Measurements from ENCODE around the gene PDCD1.

Gene PDCD1

DNA sequence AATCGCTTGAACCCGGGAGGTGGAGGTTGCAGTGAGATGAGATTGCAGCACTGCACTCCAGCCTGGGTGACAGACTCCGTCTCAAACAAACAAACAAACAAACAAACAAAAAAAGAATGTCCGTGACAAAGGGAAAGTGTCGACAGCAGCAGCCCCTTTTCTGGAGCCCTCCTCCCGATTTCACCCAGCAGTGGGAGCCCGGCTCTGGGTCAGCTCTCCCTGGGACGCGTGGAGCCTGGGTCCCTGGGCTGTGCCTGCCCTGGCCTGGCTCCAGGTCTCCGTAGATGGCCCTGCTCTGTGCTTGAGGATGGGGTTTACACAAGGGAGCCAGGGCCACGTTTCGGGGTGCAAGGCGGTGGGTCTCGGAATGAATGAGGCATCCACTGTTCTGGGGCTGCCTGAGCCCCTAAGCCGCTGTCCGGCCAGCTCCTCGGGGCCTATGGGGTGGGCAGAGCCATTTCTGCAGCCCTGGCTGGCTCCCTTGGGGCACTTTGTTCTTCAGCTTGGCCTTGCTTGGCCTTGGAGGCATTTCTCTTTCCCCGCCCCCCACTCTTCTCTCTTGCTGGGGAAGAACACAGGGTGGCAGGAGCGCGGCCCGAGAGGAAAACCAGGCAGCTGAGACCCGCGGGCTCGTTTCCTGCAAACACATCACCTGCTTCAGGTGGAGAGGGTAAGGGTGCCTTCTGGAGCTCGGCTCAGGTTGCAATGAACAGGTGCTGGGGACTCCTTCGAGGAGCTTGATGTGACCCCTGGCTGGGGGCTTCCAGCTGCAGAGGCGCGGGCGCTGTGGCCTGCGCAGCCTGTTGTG, 40.0 kb upstream of the PDCD1 start:
- DNase-seq (ENCODE audit: low read depth), result no peak
- TF ChIP-seq, protein P1, sequence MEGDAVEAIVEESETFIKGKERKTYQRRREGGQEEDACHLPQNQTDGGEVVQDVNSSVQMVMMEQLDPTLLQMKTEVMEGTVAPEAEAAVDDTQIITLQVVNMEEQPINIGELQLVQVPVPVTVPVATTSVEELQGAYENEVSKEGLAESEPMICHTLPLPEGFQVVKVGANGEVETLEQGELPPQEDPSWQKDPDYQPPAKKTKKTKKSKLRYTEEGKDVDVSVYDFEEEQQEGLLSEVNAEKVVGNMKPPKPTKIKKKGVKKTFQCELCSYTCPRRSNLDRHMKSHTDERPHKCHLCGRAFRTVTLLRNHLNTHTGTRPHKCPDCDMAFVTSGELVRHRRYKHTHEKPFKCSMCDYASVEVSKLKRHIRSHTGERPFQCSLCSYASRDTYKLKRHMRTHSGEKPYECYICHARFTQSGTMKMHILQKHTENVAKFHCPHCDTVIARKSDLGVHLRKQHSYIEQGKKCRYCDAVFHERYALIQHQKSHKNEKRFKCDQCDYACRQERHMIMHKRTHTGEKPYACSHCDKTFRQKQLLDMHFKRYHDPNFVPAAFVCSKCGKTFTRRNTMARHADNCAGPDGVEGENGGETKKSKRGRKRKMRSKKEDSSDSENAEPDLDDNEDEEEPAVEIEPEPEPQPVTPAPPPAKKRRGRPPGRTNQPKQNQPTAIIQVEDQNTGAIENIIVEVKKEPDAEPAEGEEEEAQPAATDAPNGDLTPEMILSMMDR (IDR thresholded peaks at IDR 0.05; ENCODE audit: insufficient read depth, low read depth, low read length, missing control alignments), result no peak
- H3K4me3 ChIP-seq (ENCODE audit: low read length), result no peak overlapping the region

DNA sequence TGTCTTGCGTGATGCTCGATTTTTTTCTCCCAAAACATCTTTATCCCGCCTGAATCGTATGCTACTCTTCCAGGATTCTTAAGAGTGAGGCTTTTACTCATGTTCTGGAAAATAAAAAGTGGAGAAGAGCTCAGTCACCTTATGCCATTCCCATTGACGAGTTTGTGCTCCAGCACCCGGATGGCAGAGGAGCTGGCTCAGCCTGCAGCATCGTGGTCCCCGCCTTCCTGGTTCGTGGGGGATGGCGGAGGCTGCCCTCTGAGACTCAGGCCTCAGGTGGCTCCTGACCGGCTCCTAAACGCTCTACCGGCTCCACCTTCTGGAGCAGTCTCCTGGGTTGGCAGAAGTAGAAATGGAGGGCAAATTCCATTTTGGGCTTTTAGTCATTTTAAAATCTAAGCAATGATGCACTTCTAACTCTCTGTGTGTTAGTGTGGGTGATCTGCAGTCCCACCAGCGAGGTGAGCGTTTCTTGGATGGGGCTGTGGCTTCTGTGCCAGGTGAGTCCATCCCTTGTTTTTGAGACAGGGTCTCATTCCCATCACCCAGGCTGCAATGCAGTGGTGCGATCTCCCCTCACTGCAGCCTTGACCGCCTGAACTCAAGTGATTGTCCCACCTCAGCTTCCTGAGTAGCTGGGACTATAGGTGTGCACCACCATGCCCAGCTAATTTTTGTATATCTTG, 38.7 kb upstream of the PDCD1 start:
- TF ChIP-seq, protein P1 (IDR thresholded peaks at IDR 0.05; ENCODE audit: insufficient read depth, low read depth, low read length, missing control alignments), result no peak

DNA sequence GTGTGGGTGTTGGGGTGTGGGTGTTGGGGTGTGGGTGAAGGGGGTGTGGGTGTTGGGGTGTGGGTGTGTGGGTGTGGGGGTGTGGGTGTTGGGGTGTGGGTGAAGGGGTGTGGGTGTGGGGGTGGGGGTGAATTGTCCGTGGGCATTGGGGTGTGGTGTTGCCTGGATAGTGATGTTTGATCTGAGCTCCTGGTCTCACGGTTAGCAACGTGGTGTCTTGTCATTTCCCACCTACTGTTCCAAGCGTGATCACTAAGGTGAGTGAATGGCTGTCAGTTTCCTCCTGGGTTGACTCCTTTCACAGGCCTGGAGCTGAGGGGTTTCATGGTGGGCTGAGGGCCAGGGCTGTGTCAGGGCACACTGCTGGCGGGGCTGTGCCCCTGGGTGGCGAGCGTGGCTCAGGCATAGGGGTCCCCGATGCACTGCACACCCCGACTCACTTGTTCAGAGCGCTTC, 38.1 kb upstream of the PDCD1 start:
- H3K4me3 ChIP-seq (ENCODE audit: low read length), result no peak overlapping the region
- TF ChIP-seq, protein P1 (IDR thresholded peaks at IDR 0.05; ENCODE audit: insufficient read depth, low read depth, low read length, missing control alignments), result no peak
- DNase-seq (ENCODE audit: low read depth), result no peak

More for the DNA sequence above, 38.7 kb upstream of the PDCD1 start:
- DNase-seq (ENCODE audit: low read depth), result no peak
- no peak overlapping the region for H3K4me3 ChIP-seq (ENCODE audit: low read length)

DNA sequence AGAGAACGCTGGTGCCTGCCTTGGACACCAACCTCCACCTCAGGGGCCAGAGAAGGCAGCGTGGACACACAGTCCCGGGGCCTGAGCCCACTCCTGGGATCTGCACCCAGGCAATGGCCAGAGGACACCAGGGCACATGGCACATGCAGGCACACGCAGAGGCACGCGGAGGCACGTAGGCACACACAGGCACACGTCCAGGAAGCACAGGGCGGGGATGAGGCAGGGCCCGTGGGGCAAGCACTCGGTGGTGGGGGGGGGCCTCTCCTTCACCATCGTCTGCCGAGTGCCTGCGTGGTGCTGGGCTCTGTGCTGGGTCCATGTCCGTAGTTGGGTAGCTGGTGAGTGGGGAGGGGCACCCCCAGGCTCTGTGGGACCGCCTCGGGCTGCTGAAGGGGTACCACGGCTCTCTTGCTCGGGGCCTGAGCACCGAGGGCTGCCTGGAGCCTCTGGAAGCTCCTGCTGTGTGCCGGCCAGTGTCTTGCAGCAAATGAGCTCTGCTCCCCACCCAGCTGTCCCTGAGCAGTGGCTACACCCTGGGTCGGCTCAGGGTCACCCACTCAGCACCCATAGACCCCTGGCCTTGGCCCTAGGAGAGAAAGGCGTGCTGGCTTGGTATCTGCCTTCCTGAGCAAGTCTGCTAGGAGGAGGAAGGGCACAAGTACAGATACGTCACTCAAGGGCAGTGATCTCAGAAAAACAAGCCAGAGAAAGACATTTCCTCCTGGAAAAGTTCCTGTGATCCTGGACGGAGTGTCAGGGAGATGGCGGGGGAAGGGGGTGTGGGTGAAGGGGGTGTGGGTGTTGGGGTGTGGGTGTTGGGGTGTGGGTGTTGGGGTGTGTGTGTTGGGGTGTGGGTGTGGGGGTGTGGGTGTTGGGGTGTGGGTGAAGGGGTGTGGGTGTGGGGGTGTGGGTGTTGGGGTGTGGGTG, 37.3 kb upstream of the PDCD1 start:
- TF ChIP-seq, protein P1 (IDR thresholded peaks at IDR 0.05; ENCODE audit: insufficient read depth, low read depth, low read length, missing control alignments), result no peak
- peak; percentile 48 for DNase-seq (ENCODE audit: low read depth)

DNA sequence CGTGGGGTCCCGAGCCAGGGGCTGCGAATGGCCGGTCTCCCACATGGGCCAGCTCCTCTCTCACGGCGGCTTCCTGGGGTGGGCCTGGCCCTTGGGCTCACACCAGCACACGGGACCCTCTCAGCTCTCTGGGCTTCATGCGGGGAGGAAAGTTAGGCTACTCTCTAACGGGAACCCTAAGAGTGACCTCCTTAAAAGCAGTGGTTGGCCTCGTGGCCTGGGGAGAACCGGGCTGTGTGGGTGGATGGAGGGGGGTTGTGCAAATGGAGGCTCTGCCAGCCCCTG, 36.7 kb upstream of the PDCD1 start:
- TF ChIP-seq, protein P1 (IDR thresholded peaks at IDR 0.05; ENCODE audit: insufficient read depth, low read depth, low read length, missing control alignments), result no peak
- no peak overlapping the region for H3K4me3 ChIP-seq (ENCODE audit: low read length)
- no peak for DNase-seq (ENCODE audit: low read depth)

More for the DNA sequence above, 37.3 kb upstream of the PDCD1 start:
- H3K4me3 ChIP-seq (ENCODE audit: low read length), result no peak overlapping the region

DNA sequence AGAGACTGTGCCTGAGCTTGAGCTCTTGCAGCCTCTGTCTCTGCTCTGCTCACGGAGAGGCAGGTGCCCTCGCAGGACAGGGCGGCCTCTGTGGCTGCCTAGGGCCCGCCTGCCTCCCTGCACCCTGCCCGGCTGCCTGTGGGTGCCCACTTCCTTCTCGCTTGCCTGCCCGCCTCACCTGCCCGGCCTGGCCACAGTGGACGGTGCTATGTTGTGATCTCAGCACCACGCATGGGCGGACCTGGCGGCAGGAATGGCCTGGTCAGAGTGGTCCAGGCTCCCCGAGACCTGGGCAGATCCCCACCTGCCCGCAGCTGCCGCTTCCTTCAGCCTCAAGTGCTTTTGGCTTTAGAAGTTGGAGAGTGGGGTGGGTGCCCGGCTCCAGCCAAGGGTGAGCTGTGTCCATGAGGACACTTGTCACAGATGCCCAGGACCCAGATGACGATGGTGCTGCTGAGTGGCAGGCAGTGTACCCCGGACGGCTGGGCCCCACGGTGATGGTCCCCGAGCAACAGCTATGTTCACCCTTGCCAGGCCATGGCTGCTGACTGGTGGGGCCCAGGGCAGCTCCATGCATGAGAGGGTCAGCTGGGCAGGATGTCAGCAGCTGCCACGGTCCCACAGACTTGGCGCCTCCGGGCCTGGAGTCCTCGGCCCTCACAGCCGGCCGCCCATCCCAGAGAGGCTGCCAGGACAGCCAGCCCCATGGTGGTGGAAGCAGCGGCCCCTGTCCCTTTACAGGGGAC, 36.2 kb upstream of the PDCD1 start:
- H3K4me3 ChIP-seq (ENCODE audit: low read length), result no peak overlapping the region
- TF ChIP-seq, protein P1 (IDR thresholded peaks at IDR 0.05; ENCODE audit: insufficient read depth, low read depth, low read length, missing control alignments), result no peak
- no peak for DNase-seq (ENCODE audit: low read depth)

Measured in epithelial cell of esophagus (primary cell).